GM12874 (cell line): ENCODE data around the gene GNRH2.

ENCODE experiments used
- TF ChIP-seq, protein P1 (sequence below): IDR thresholded peaks from 2 replicates; pipeline ENCODE4 v1.5.1; 2011; ENCODE audit warnings: low read depth, mild to moderate bottlenecking, control low read depth, low read length, moderate library complexity; ENCODE audit not compliant: insufficient read depth

Gene GNRH2

DNA sequence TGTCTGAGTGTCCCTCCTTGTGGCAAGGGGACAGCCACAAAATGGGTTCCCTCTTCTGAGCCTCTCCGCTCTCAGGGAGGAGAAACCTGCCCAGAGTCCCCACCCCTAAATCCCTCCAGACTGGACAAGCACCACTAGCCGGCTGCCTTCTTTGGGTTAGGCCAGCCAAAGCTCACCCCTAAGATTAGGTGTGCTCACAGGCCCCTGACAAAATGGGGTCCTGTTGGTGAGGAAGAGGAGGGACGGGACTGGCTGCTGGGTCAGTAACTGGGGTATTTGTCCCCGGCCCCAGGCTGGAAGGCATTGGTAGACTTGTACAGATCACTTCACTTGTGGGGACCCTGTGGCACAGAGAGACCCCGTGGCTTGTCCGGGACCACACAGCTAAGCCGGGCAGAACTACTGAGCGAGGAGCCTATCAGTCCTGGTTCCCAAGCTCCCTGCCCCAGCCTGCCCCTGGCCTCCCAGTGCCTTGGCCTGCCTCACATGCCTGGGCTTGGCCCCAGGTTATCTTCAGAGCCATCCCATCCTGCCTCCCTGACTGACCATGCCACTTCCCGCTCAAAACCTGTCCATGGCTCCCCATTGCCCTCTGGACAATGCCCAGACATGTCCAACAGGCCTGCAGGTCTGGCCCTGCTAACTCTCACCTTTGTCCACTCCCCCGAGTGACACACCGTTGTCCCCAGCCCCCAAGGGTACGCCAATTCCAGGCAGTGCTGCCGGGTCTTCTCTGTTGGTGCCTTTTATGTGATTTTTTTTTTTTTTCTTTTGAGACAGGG is 51.6 kb downstream of the GNRH2 start:
- TF ChIP-seq, protein P1, sequence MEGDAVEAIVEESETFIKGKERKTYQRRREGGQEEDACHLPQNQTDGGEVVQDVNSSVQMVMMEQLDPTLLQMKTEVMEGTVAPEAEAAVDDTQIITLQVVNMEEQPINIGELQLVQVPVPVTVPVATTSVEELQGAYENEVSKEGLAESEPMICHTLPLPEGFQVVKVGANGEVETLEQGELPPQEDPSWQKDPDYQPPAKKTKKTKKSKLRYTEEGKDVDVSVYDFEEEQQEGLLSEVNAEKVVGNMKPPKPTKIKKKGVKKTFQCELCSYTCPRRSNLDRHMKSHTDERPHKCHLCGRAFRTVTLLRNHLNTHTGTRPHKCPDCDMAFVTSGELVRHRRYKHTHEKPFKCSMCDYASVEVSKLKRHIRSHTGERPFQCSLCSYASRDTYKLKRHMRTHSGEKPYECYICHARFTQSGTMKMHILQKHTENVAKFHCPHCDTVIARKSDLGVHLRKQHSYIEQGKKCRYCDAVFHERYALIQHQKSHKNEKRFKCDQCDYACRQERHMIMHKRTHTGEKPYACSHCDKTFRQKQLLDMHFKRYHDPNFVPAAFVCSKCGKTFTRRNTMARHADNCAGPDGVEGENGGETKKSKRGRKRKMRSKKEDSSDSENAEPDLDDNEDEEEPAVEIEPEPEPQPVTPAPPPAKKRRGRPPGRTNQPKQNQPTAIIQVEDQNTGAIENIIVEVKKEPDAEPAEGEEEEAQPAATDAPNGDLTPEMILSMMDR = no peak
